Measurements from ENCODE around the gene PRICKLE1. TPM values are rescaled to one million over a fixed set of nuclear protein-coding genes. Genes with fewer than 3 reads are reported as not detected.

Gene PRICKLE1
- total RNA-seq: not detected

- no peaks in the 10 kb centered on the region for H3K9me3 Mint-ChIP-seq
- DNase-seq (ENCODE audit: low spot score in 2 of 2): peak in 1 of 2 donors; percentile 63
- H3K27ac Mint-ChIP-seq: no peak within 1 kb of the TSS
- H3K36me3 Mint-ChIP-seq: peaks cover 5 to 7% of the 10 kb centered on the region in 2 donors
- ATAC-seq: peak in 1 of 2 donors; percentile 85
Observed at GRCh38 chr12:42589465-42590329, at the start of gene PRICKLE1. Gene PRICKLE1, minus strand, starts transcription at chr12:42589746. Its CDS starts 117,230 bp downstream, at chr12:42472516.

- Mint-ChIP-seq H3K36me3 (no peaks in the 10 kb centered on the region), H3K9me3 (peaks cover 0 to 6% of the 10 kb centered on the region in 2 donors), H3K27ac (no peak overlapping the region)
- ATAC-seq (no peak), DNase-seq (ENCODE audit: low spot score in 2 of 2) (no peak)
Observed at GRCh38 chr12:42638697-42639096, 49.2 kb upstream of the PRICKLE1 start.

GRCh38 chr12:42638011-42638410 is 48.5 kb upstream of the PRICKLE1 start:
- Mint-ChIP-seq H3K27ac (no peak overlapping the region), H3K9me3 (peaks cover 0 to 6% of the 10 kb centered on the region in 2 donors), H3K36me3 (no peaks in the 10 kb centered on the region)
- DNase-seq (ENCODE audit: low spot score in 2 of 2) (no peak), ATAC-seq (no peak)

GRCh38 chr12:42636993-42637392 is 47.4 kb upstream of the PRICKLE1 start:
- Mint-ChIP-seq H3K27ac (no peak overlapping the region), H3K36me3 (no peaks in the 10 kb centered on the region), H3K9me3 (peaks cover 0 to 6% of the 10 kb centered on the region in 2 donors)
- no peak for DNase-seq (ENCODE audit: low spot score in 2 of 2)
- no peak for ATAC-seq

GRCh38 chr12:42633594-42633993 is 44.0 kb upstream of the PRICKLE1 start:
- no peaks in the 10 kb centered on the region for H3K36me3 Mint-ChIP-seq
- DNase-seq (ENCODE audit: low spot score in 2 of 2): no peak
- ATAC-seq: no peak
- no peak overlapping the region for H3K27ac Mint-ChIP-seq
- H3K9me3 Mint-ChIP-seq: peaks cover 0 to 6% of the 10 kb centered on the region in 2 donors

- no peaks in the 10 kb centered on the region for H3K36me3 Mint-ChIP-seq
- H3K9me3 Mint-ChIP-seq: peaks cover 0 to 5% of the 10 kb centered on the region in 2 donors
- ATAC-seq: no peak
- H3K27ac Mint-ChIP-seq: no peak overlapping the region
- no peak for DNase-seq (ENCODE audit: low spot score in 2 of 2)
Observed at GRCh38 chr12:42631513-42631912, 42.0 kb upstream of the PRICKLE1 start.

GRCh38 chr12:42630314-42630713 is 40.8 kb upstream of the PRICKLE1 start:
- ATAC-seq (no peak), DNase-seq (ENCODE audit: low spot score in 2 of 2) (no peak)
- Mint-ChIP-seq H3K36me3 (no peaks in the 10 kb centered on the region), H3K9me3 (peaks cover 0 to 5% of the 10 kb centered on the region in 2 donors), H3K27ac (no peak overlapping the region)

GRCh38 chr12:42627151-42627550 is 37.6 kb upstream of the PRICKLE1 start:
- no peak overlapping the region for H3K27ac Mint-ChIP-seq
- H3K9me3 Mint-ChIP-seq: peaks cover 0 to 5% of the 10 kb centered on the region in 2 donors
- DNase-seq (ENCODE audit: low spot score in 2 of 2) (no peak), ATAC-seq (no peak)
- H3K36me3 Mint-ChIP-seq: no peaks in the 10 kb centered on the region

- Mint-ChIP-seq H3K9me3 (peaks cover 0 to 5% of the 10 kb centered on the region in 2 donors), H3K36me3 (no peaks in the 10 kb centered on the region), H3K27ac (no peak overlapping the region)
- ATAC-seq: no peak
- DNase-seq (ENCODE audit: low spot score in 2 of 2): no peak
Observed at GRCh38 chr12:42625611-42626010, 36.1 kb upstream of the PRICKLE1 start.

- no peak for DNase-seq (ENCODE audit: low spot score in 2 of 2)
- H3K36me3 Mint-ChIP-seq: peaks cover 0 to 19% of the 10 kb centered on the region in 2 donors
- H3K9me3 Mint-ChIP-seq: peaks cover 23 to 24% of the 10 kb centered on the region in 2 donors
- no peak overlapping the region for H3K27ac Mint-ChIP-seq
- no peak for ATAC-seq
Observed at GRCh38 chr12:42617622-42618021, 28.1 kb upstream of the PRICKLE1 start.

- Mint-ChIP-seq H3K27ac (no peak overlapping the region), H3K36me3 (peaks cover 0 to 19% of the 10 kb centered on the region in 2 donors), H3K9me3 (peaks cover 23 to 24% of the 10 kb centered on the region in 2 donors)
- no peak for DNase-seq (ENCODE audit: low spot score in 2 of 2)
- no peak for ATAC-seq
Observed at GRCh38 chr12:42615006-42615405, 25.5 kb upstream of the PRICKLE1 start.

GRCh38 chr12:42612231-42612613 is 22.7 kb upstream of the PRICKLE1 start:
- ATAC-seq (no peak), DNase-seq (ENCODE audit: low spot score in 2 of 2) (no peak)
- H3K27ac Mint-ChIP-seq: no peak overlapping the region
- H3K9me3 Mint-ChIP-seq: peaks cover 9 to 11% of the 10 kb centered on the region in 2 donors
- H3K36me3 Mint-ChIP-seq: peaks cover 0 to 6% of the 10 kb centered on the region in 2 donors

GRCh38 chr12:42611571-42612230 is 22.2 kb upstream of the PRICKLE1 start:
- Mint-ChIP-seq H3K27ac (no peak overlapping the region), H3K36me3 (peaks cover 0 to 6% of the 10 kb centered on the region in 2 donors), H3K9me3 (peaks cover 9 to 11% of the 10 kb centered on the region in 2 donors)
- no peak for DNase-seq (ENCODE audit: low spot score in 2 of 2)
- no peak for ATAC-seq

- H3K36me3 Mint-ChIP-seq: peaks cover 0 to 6% of the 10 kb centered on the region in 2 donors
- peaks cover 8 to 9% of the 10 kb centered on the region in 2 donors for H3K9me3 Mint-ChIP-seq
- ATAC-seq (no peak), DNase-seq (ENCODE audit: low spot score in 2 of 2) (no peak)
- no peak overlapping the region for H3K27ac Mint-ChIP-seq
Observed at GRCh38 chr12:42609605-42610004, 20.1 kb upstream of the PRICKLE1 start.

GRCh38 chr12:42608196-42608825 is 18.8 kb upstream of the PRICKLE1 start:
- no peak overlapping the region for H3K27ac Mint-ChIP-seq
- DNase-seq (ENCODE audit: low spot score in 2 of 2) (no peak), ATAC-seq (no peak)

GRCh38 chr12:42607584-42608058 is 18.1 kb upstream of the PRICKLE1 start:
- H3K9me3 Mint-ChIP-seq: no peaks in the 10 kb centered on the region
- H3K36me3 Mint-ChIP-seq: no peaks in the 10 kb centered on the region
- DNase-seq (ENCODE audit: low spot score in 2 of 2): no peak
- ATAC-seq: no peak
- no peak overlapping the region for H3K27ac Mint-ChIP-seq

More at GRCh38 chr12:42608196-42608825, 18.8 kb upstream of the PRICKLE1 start:
- Mint-ChIP-seq H3K36me3 (no peaks in the 10 kb centered on the region), H3K9me3 (no peaks in the 10 kb centered on the region)

- DNase-seq (ENCODE audit: low spot score in 2 of 2): no peak
- no peak for ATAC-seq
- no peaks in the 10 kb centered on the region for H3K36me3 Mint-ChIP-seq
- H3K9me3 Mint-ChIP-seq: no peaks in the 10 kb centered on the region
- H3K27ac Mint-ChIP-seq: no peak overlapping the region
Observed at GRCh38 chr12:42606471-42606870, 16.9 kb upstream of the PRICKLE1 start.

Data from activated naive CD4-positive, alpha-beta T cell treated with anti-CD3 and anti-CD28 coated beads, Interleukin-2, amount 50 U/mL, for 72 hours (primary cell).